ENCODE results near the gene PBXIP1. TPM values are rescaled to one million over a fixed set of nuclear protein-coding genes. Genes with fewer than 3 reads are reported as not detected.

Gene PBXIP1
- total and polyA plus RNA-seq, 2 donors: 74.0 to 206 TPM

DNA sequence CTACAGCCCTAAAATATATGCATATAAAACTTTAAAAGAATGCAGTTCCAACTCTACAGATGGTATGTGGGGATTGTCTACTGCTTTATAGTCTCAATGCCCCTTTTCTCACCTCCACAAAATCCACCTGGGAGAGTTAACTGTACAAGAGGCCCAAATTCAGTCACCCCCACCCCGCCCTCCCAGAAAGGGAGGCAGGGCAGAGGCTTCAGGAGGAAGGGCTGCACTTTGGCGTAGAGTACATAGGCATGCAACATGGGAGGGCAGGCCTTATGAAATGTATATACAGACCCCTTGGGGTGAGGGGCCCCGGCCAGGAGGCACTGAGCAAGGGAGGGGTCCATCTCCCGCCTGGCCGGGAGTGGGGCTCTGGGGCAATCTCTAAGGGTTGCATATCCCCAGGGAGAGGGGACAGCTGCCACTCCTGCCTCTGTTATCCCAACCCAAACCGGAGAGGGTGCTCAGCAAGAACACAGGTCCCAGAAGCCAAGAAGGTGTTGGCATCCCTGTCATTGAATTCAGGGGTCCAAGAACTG lies 7.0 kb upstream of the PBXIP1 start:
- H3K36me3 ChIP-seq (ENCODE audit: insufficient read depth): peaks cover 4% of the 10 kb centered on the region
- no peak for DNase-seq (ENCODE audit: extremely low spot score)
- no peak overlapping the region for H3K4me3 ChIP-seq (ENCODE audit: low read depth, low read length)
- H3K27ac ChIP-seq (ENCODE audit: low read depth): no peak overlapping the region
- no peaks in the 10 kb centered on the region for H3K4me1 ChIP-seq (ENCODE audit: insufficient read depth)
- WGBS: 52% methylated on average over 6 of the region's 6 CpGs

DNA sequence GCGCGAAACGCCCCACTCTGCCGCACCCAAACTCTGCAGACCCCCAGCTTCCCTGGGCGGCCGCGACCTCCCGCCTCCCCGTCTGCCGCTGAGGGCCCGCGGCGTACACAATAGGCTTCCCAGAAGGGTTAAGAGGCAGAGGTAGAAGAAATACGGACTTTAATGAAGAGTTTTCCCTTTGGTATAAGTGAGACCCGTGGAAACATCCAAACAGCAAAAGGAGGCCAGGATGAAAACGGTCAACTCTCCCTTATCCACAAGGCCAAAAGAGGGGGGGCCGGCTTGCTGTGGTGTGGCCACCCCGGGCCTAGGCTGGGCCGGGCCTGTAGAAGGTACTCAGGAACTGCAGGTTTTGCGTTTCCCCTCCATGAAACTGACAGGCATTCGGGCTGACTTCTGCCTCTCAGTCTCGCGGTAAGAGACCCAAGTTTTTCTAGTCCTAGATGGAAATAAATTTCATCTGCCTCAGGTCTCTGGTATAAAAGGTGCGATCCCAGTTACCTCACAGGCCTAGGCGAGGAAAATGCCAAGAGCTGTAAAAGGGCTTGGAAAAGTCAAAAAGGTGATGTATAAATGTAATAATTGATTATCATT lies 6.4 kb upstream of the PBXIP1 start:
- WGBS: 4% methylated on average over 25 of the region's 25 CpGs
- DNase-seq (ENCODE audit: extremely low spot score): no peak
- Histone ChIP-seq H3K27ac (ENCODE audit: low read depth) (peak overlapping the region; percentile 99), H3K4me3 (ENCODE audit: low read depth, low read length) (peak overlapping the region; percentile 86), H3K4me1 (ENCODE audit: insufficient read depth) (no peaks in the 10 kb centered on the region), H3K36me3 (ENCODE audit: insufficient read depth) (peaks cover 4% of the 10 kb centered on the region)

DNA sequence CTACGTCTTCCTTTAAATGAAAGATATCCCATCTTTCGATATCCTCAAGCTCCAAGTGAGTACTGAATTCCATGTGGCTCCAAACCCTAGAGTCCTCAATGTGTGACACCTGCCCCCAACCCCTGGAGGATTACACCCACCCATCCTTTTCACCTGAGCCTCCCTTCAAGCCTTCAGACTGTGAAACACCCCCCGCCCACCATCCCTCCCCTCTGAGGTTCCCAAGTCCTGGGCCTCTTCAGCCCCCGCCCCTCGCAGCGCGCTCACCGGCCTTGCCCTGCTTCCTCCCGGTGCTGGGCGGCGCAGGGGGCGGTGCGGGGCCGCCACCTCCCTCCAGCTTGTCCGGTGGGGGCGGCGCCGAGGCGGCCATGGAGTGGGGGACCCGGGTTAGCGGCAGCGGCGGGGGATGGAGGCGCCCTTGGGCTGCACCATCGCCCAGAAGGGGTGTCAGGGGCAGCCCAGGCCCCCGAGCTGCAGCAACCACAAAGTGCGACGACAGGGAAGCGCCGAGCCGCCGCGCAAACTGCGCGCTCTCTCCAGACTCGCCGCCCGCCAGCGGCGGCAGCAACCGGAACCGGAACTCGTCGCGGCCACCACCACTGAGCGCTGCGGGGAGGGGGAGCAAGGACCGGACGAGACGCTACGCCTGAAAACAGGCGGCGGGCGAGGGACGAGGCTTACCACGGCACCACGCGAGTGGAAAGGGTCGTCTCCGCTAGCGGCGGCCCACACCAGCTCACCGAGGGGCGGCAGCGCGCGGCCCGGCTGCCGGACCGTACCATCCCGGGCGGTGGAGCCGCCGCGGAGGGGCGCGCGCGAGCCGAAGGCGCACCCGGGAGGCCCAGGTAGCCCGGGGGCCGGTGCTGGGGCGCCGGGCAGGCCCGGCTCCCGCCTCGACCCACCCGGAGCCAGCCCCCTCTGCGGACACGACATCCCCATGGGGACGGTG lies 5.6 kb upstream of the PBXIP1 start, which contains the start of gene PYGO2:
Gene PYGO2, minus strand, starts transcription at position 576 of the 949 bp plus-strand sequence. Its CDS starts 206 bp downstream, at position 370.
- WGBS: under 1% methylated on average over 93 of the region's 93 CpGs
- Histone ChIP-seq H3K4me1 (ENCODE audit: insufficient read depth) (no peaks in the 10 kb centered on the region), H3K36me3 (ENCODE audit: insufficient read depth) (peaks cover 4% of the 10 kb centered on the region), H3K4me3 (ENCODE audit: low read depth, low read length) (peak within 1 kb of the TSS; percentile 86), H3K27ac (ENCODE audit: low read depth) (peak within 1 kb of the TSS; percentile 99)
- no peak for DNase-seq (ENCODE audit: extremely low spot score)

DNA sequence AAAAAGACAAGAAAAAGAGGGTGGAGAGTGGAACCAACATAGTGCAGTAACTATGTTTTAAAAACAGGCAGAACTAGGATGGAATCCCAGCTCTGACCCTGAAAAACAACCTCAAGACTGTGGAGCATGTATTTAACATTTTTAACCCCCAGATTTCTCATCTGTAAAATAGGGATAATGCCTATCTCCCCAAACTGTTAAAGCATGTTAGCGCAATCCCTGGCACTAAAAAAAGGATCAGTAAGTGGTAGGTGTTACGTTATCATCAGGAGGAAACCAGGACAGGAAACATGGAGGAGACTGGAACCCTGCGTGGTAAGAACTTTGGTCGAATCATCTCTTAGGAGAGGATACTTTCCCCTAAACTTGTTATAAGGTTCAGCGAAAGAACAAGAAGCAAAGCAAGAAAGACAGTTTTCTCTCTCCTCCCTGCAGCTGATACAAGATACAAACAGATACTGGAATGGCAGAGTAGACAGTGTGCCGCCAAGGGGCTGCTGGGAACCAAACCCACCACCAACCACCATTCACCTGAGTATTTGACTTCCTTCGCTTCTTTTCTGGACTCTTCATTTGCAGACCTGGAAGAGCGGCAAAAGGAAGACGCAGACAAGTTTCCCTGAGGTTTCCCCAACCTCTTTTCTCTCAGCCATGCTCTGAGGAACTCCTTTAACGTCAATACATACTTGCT lies 4.7 kb upstream of the PBXIP1 start:
- WGBS: 36% methylated on average over 10 of the region's 10 CpGs
- Histone ChIP-seq H3K36me3 (ENCODE audit: insufficient read depth) (peaks cover 4% of the 10 kb centered on the region), H3K27ac (ENCODE audit: low read depth) (peak overlapping the region; percentile 34)

DNA sequence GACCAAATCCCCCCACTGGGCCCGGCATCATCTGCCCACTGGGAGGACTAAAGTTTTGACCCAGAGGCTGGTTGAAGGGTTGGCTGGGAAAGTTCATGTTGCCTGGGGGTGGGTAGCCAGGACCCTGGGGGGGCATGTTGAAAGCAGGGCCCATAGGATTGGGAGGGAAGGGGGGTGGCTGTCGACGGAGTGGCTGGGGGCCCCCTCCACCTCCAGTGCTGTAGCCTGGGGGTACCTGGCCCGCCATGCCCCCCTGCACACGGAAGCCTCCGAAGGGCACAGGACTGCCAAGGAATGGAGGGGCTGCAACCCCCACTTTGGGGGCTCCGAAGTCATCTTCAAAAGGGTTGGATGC lies 3.5 kb upstream of the PBXIP1 start:
- 91% methylated on average over 7 of the region's 7 CpGs for WGBS
- H3K36me3 ChIP-seq (ENCODE audit: insufficient read depth): no peaks in the 10 kb centered on the region
- no peak overlapping the region for H3K27ac ChIP-seq (ENCODE audit: low read depth)
- H3K4me1 ChIP-seq (ENCODE audit: insufficient read depth): no peaks in the 10 kb centered on the region
- H3K4me3 ChIP-seq (ENCODE audit: low read depth, low read length): no peak overlapping the region
- DNase-seq (ENCODE audit: extremely low spot score): no peak

More for the DNA sequence above, 4.7 kb upstream of the PBXIP1 start:
- Histone ChIP-seq H3K4me3 (ENCODE audit: low read depth, low read length) (peak overlapping the region; percentile 86), H3K4me1 (ENCODE audit: insufficient read depth) (no peaks in the 10 kb centered on the region)
- DNase-seq (ENCODE audit: extremely low spot score): no peak

DNA sequence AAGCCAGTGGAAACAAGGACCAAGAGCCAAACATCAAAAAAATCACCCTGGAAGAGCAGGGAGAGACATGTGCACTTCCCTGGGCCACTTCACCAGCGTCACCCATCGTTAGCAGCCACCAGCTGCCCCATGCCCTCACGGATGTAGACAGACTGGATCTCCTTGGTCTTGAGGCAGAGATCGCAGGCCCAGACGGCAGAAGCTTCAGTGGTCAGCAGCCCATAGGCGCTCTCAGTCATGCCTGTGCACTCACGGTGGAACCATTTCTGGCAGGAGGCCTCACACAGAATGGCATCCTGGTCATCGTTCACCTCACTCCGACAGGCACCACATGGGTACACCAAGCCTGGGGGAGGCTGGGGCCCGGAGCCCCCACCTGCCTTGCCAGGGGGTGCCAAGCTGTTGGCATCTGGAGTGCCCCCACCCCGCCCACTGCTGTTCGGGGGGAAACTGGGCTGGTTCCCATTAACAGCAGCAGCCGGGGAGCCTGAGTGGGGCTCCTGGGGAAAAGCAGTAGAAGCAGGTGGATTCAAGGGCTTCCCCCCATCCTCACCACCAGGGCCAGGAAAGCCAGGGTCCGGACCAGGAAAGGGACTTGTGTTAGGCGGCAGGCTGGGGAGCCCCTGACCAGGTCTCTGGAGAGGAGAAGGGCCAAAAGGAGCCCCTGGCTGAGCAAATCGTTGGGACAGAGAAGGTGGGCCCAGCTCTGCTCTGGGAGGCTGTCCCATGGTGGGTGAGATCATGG lies 3.0 kb upstream of the PBXIP1 start:
- Histone ChIP-seq H3K27ac (ENCODE audit: low read depth) (no peak overlapping the region), H3K4me3 (ENCODE audit: low read depth, low read length) (no peak overlapping the region), H3K36me3 (ENCODE audit: insufficient read depth) (no peaks in the 10 kb centered on the region), H3K4me1 (ENCODE audit: insufficient read depth) (no peaks in the 10 kb centered on the region)
- DNase-seq (ENCODE audit: extremely low spot score): no peak
- 90% methylated on average over 16 of the region's 16 CpGs for whole genome bisulfite sequencing

DNA sequence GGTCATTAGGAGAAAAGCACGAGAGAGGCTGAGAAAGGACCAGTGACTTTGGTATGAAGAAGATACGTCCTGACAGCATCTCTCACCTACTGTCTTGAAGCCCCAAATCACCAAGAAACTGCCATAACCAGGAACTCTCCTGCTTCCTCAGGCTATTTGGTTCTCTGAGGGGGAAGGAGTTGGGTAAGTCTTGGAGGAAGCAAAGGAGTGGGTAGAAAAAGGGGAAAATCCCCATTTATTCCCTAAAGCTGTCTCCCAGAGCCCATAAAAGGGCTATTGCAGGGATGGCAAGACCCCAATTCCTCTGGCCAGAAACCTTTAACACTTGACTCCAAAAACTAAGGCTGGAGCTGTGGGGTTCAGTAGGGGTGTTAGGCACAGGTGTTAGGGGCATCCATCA lies 2.1 kb upstream of the PBXIP1 start:
- no peak for DNase-seq (ENCODE audit: extremely low spot score)
- Histone ChIP-seq H3K4me1 (ENCODE audit: insufficient read depth) (no peaks in the 10 kb centered on the region), H3K36me3 (ENCODE audit: insufficient read depth) (no peaks in the 10 kb centered on the region), H3K4me3 (ENCODE audit: low read depth, low read length) (no peak overlapping the region), H3K27ac (ENCODE audit: low read depth) (no peak overlapping the region)
- WGBS: 79% methylated on average over 2 of the region's 2 CpGs

DNA sequence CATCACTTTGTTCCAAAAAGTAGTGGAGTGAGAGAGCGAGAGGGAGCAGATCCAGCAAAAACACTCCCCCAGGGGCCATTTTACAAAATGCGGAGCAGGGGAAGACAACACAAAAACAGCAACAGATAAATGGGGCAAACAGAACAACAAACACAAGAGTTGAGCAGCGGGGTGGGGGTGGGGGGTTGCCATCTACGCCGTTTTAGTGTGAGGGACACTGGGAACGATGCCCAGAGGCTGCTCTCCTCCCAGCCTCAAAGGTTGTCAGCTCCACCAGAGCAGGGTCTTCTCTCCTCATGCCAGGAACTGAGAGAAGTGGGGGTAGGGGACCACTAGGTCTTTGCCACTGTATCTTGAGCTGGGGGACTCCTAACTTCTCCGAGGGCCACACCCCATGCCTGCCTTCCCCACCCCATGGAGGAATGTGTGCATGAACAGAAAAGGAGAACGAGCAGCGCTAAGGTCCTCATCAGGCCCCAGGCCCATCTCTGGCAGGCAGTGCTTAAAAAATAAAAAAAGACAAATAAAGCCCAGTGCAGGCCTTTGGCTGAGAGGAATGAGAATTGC lies 1.3 kb upstream of the PBXIP1 start:
- H3K27ac ChIP-seq (ENCODE audit: low read depth): no peak overlapping the region
- 33% methylated on average over 9 of the region's 9 CpGs for WGBS
- no peak overlapping the region for H3K4me3 ChIP-seq (ENCODE audit: low read depth, low read length)
- DNase-seq (ENCODE audit: extremely low spot score): no peak
- H3K36me3 ChIP-seq (ENCODE audit: insufficient read depth): no peaks in the 10 kb centered on the region
- no peaks in the 10 kb centered on the region for H3K4me1 ChIP-seq (ENCODE audit: insufficient read depth)

DNA sequence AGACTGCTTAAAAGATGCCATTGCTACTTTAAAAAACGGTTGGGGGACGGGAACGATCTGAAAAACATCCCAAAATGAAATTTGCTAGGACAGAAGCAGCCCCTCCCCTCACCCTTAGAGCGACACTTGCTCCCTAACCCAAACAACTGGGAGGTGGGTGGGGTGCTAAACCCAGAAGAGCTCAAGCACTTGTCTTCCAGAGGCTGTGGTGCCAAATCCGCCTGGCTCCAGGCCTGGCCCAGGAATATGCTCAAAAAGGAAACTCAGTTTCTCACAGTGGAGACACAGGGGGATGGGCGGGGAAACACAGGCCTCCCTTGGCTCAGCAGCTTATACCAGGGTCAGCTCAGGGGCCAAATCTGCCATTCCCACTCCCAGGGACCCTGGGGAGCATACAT lies 644 bp upstream of the PBXIP1 start:
- no peak for DNase-seq (ENCODE audit: extremely low spot score)
- H3K4me1 ChIP-seq (ENCODE audit: insufficient read depth): no peaks in the 10 kb centered on the region
- H3K36me3 ChIP-seq (ENCODE audit: insufficient read depth): no peaks in the 10 kb centered on the region
- no peak overlapping the region for H3K27ac ChIP-seq (ENCODE audit: low read depth)
- WGBS: 10% methylated on average over 6 of the region's 6 CpGs
- H3K4me3 ChIP-seq (ENCODE audit: low read depth, low read length): peak overlapping the region; percentile 44

DNA sequence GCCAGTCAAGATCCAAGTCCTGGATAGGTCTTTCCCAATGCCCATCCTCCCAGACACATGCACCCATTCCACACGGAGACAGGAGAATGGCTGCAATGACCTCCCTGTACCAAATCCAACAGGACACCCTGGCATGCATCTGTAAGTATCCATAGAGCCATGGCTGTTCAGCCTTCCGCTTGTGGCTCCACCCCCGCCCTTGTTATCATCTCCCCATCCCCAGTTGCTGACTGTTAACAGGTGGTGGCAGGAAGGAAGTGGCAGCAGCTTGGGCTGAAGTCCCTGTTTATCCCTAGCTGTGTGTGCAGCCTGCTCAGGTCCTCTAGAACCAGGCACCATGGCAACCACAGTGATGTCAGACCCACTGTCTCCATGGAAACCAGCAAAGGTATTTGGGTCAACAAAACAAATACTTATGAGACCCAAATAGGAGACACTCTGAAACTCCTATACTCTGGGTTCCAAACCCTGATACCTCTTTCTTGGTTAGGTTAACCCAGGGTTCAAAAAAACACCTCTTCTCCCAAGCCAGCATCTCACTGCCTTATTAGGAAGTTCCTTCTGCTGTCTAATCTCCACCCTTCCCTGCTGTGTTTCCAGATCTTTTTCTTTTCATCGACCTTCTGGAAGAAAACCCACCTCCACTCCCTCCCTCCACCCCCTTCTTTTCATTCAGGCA lies 721 bp downstream of the PBXIP1 start:
- no peak for DNase-seq (ENCODE audit: extremely low spot score)
- no peaks in the 10 kb centered on the region for H3K36me3 ChIP-seq (ENCODE audit: insufficient read depth)
- no peaks in the 10 kb centered on the region for H3K4me1 ChIP-seq (ENCODE audit: insufficient read depth)
- H3K27ac ChIP-seq (ENCODE audit: low read depth): peak overlapping the region; percentile 53
- 5% methylated on average over 4 of the region's 4 CpGs for WGBS
- H3K4me3 ChIP-seq (ENCODE audit: low read depth, low read length): peak overlapping the region; percentile 44

DNA sequence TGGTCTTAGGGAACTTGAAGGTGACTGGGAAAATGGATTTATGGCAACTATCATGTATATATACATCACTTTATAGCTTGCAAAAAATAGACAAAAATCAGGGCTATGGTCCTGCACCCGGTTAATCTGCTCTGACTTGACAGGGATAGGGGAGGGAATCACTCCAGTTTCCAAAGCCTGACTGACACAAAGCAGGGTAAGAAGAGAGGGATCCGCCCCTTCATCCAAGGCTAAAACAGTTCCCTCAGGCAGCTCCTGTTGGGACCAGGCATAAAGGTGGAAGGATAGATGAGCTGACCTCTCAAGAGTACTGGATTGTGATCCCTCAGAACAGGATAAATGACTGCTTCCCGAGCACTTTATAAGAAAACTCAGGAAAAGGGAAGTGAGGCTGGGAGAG lies 1.4 kb downstream of the PBXIP1 start:
- WGBS: 58% methylated on average over 3 of the region's 3 CpGs
- Histone ChIP-seq H3K4me1 (ENCODE audit: insufficient read depth) (no peaks in the 10 kb centered on the region), H3K4me3 (ENCODE audit: low read depth, low read length) (no peak overlapping the region), H3K27ac (ENCODE audit: low read depth) (no peak overlapping the region), H3K36me3 (ENCODE audit: insufficient read depth) (no peaks in the 10 kb centered on the region)
- no peak for DNase-seq (ENCODE audit: extremely low spot score)

DNA sequence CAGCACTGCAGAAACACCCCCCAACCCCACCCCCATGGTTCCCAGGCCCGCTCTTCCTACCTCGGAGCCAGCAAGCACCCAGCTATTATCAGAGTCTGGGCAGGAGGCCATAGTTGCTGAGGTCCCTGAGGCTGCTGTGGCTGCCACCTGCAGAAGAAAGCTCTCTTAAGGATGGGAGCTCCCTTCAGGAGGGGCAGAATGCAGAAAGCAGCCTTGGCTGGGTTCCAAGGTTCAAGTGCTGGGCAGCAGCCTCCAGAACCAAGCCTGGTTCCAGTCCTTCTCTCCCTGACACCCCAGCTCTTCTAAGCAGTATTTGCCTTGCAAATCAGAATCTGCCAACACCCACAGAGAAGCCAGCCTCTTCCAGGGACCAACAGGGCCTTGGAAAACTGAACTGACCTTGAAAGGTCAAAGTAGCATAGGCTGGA lies 2.3 kb downstream of the PBXIP1 start:
- no peak overlapping the region for H3K27ac ChIP-seq (ENCODE audit: low read depth)
- H3K4me1 ChIP-seq (ENCODE audit: insufficient read depth): no peaks in the 10 kb centered on the region
- no peak for DNase-seq (ENCODE audit: extremely low spot score)
- no peak overlapping the region for H3K4me3 ChIP-seq (ENCODE audit: low read depth, low read length)
- no peaks in the 10 kb centered on the region for H3K36me3 ChIP-seq (ENCODE audit: insufficient read depth)
- 70% methylated on average over 2 of the region's 2 CpGs for WGBS

Data from urinary bladder (tissue), 4 donors.